ENCODE measurements around the gene SLC25A42.
"Not testable (repeated sequence)": the region's sequence is repeated elsewhere in the genome, so short reads cannot be mapped to it uniquely, and the experiment has no call there.

The SLC25A42 gene

GRCh38 chr19:19068659-19069654 lies 5.2 kb downstream of the SLC25A42 start:
- DNase-seq (ENCODE audit: low read depth), result no peak

DNA sequence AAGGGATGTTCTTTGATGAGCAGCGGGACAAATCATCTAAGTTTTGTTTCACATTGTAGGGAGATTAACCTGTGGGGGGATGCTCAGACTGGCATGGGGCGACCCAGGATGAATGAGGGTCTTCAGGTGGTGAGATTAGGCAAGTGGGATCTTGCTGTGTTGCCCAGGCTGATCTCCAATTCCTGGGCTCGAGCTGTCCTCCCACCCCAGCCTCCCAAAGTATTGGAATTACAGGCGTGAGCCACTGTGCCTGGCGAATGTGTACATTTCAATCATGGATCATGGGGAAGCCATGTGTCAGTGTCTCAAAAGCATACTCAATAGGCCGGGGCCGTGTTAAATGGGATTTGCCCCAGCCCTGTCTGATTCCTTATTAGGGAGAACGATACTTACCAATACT lies 8.1 kb downstream of the SLC25A42 start:
- DNase-seq (ENCODE audit: low read depth), result no peak

DNA sequence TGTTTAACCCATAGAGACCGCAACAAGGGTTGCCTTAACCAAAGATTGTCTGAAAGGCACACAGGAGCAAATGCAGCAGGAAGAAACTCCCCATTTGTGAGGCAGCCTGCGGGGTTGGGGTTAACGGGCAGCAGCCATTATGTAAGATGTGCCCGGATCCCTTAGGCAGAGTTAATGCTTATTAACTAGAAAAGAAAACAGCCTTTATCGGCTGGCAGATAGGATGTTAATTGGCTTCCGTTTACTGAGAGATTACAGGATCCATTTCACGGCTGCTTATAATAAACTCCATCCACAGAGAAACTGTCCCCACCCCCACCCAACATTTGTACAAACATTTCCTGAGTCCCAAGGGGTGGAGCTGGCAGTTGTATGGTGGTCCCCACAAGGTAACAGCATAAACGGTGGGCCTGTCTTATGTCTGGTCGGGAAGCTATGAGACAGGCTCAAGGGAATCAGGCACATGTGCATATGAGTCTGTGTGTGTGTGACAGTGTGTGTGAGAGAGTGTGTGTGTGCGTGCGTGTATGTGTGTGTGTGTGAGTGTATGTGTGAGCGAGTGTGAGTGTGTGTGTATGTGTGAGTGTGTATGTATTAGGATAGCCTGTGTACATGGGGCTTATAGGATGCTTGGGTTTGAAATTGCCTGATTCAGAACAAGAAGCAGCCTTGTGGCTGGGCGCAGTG lies 10.5 kb downstream of the SLC25A42 start:
- DNase-seq (ENCODE audit: low read depth), result no peak

- DNase-seq (ENCODE audit: low read depth), result no peak
Measured at GRCh38 chr19:19075126-19075525, 11.3 kb downstream of the SLC25A42 start.

DNA sequence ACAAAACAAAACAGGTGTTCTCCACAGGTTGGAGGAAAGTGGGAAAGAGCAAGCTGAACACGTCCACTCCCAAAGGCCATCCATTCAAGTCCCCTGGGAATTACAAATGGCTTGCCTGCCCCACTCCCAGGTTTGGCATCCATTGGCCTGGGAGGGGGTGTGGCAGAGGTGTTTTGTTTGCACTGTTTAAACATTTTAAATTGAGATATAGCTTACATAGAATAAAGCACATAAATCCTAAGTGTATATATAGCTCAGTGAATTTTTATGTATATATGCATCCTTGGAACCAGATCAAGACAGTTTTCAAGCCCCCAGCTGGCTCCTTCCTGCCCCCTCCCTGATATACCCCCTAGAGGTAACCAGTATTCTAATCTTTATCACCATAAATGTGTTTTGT lies 12.7 kb downstream of the SLC25A42 start:
- no peak for DNase-seq (ENCODE audit: low read depth)

DNA sequence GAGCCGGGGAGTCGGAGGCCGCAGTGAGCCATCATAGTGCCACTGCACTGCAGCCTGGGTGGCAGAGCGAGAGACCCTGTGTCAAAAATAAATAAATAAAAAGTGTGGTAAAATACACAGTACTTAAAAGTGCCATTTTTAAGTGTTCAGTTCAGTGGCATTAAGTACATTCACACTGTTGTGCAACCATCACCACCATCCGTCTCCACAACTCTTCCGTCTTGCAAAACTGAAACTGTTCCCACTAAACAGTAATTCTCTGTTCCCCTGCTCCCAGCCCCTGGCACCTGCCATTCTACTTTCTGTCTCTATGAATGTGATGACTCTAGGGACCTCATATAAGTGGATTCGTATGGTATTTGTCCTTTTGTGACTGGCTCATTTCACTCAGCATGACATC lies 13.3 kb downstream of the SLC25A42 start:
- DNase-seq (ENCODE audit: low read depth), result no peak

- no peak for DNase-seq (ENCODE audit: low read depth)
Measured at GRCh38 chr19:19078801-19079200, 15.0 kb downstream of the SLC25A42 start.

DNA sequence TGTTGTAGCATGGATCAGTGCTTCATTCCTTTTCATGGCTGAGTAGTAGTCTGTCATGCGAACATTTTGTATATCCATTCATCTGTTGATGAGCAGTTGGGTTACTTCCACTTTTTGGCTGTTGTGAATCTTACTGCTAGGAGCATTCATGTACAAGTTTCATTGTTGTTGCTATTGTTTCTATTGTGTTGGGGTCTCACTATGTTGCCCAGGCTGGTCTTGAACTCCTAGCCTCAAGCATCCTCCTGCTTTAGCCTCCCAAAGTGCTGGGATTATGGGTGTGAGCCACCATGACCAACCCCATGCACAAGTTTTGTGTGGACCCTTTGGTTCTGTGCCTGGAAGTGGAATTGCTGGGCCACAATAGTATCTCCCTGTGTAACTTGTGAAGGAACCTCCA lies 15.8 kb downstream of the SLC25A42 start:
- DNase-seq (ENCODE audit: low read depth), result no peak

- no peak for DNase-seq (ENCODE audit: low read depth)
Measured at GRCh38 chr19:19081642-19082151, 17.9 kb downstream of the SLC25A42 start.

- no peak for DNase-seq (ENCODE audit: low read depth)
Measured at GRCh38 chr19:19083413-19084178, 19.8 kb downstream of the SLC25A42 start.

- no peak for DNase-seq (ENCODE audit: low read depth)
Measured at GRCh38 chr19:19087676-19088075, 23.9 kb downstream of the SLC25A42 start.

- no peak for DNase-seq (ENCODE audit: low read depth)
Measured at GRCh38 chr19:19094513-19094912, 30.7 kb downstream of the SLC25A42 start.

DNA sequence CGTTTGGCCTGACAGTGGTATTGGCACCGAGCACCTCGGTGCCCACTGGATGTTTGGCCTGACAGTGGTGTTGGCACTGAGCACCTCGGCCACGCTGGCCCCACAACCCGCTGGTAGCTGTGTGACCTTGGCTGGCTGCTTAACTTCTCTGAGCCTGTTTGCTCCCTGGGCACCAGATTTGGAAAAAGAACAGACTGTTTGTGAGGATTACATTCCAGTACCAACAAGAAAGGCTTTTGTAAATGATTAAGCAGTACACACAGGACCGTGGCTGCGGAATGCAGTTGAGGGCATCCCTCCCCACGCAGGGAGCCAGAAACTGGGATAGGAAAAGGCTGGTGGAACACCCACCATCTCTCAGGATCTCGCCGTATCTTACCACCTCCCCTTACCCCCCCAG lies 31.9 kb downstream of the SLC25A42 start:
- no peak for DNase-seq (ENCODE audit: low read depth)

- DNase-seq (ENCODE audit: low read depth), result no peak
Measured at GRCh38 chr19:19096641-19097627, 33.1 kb downstream of the SLC25A42 start.

DNA sequence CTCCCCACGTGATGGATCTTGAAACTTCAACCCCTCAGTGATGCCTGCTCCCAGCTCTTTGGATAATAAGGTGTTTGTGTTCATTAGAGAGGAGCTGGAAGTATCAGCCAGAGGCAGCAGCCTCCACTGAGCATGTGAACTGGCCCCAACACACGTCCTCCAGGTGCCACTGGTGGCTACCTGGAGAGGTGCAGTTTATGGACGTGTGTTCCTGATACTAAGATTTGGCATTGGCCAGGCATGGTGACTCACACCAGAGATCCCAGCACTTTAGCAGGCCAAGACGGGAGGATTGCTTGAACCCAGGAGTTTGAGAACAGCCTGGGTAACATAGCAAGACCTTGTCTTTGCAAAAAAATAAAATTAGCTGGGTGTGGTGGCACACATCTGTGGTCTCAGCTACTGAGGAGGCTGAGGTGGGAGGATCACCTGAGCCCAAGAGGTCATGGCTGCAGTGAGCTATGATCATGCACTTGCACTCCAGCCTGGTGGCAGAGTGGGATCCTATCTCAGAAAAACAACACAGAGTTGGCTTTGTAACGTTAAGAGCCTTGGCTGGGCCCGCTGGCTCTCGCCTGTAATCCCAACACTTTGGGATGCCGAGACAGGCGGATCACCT lies 34.4 kb downstream of the SLC25A42 start:
- no peak for DNase-seq (ENCODE audit: low read depth)

DNA sequence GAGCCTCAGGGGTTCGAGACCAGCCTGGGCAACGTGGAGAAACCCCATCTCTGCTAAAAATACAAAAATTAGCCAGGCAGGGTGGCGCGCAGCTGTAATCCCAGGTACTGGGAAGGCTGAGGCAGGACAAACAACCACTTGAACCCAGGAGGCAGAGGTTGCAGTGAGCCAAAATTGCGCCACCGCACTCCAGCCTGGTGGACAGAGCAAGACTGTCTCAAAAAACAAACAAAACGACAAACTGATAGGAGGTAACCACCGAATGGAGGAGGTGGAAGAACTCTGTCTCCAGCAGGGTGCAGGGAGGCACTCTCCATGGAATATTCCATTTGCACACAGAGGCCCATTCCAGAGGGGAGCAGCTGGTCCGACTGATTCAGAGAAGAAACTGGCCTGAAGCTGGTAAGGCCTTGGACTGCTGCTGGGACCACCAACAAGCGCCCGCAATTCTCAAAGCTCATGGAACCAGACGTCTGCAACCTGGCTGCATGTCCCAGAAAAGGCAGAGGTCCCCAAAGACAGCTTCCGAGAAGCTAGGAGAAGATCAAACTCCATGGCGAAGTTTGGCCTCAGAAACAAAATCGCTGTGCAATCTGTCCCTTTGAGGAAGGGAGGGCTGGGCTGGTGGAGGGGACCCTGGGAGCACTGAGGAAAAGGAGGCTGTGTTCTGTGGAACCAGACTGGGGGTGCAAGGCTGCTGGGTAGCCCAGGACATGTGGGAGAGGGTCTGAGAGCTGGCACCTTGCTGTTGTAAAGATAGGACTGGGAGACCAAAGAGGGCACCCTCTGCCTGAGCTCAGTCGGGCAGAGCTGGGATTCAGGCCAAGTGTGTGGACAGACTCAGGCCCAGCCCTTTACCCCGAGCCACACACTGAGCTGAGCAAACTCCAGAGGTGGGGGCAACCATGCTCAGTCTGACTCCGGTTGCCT lies 35.2 kb downstream of the SLC25A42 start:
- DNase-seq (ENCODE audit: low read depth), result no peak

- DNase-seq (ENCODE audit: low read depth), result no peak
Measured at GRCh38 chr19:19101540-19101939, 37.7 kb downstream of the SLC25A42 start.

DNA sequence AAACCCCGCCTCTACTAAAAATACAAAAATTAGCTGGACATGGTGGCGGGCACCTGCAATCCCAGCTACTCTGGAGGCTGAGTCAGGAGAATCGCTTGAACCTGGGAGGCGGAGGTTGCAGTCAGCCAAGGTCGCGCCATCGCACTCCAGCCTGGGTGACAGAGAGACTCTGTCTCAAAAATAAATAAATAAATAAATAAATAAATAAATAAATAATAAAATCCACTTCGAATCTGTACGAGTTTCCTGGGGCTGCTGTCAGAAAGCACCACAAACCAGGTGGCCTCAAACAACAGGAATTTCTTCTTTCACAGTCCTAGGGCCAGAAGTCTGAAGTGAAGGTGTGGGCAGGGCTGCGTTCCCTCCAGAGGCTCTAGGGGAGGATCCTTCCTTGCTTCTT lies 38.8 kb downstream of the SLC25A42 start:
- DNase-seq (ENCODE audit: low read depth), result not testable (repeated sequence)

GRCh38 chr19:19103167-19103566 lies 39.4 kb downstream of the SLC25A42 start:
- DNase-seq (ENCODE audit: low read depth), result no peak
